GM12878 (cell line): ENCODE measurements around the gene IFNLR1. TPM values are rescaled to one million over a fixed set of nuclear protein-coding genes. Genes with fewer than 3 reads are reported as not detected.

Experiments
- ATAC-seq: fragments of 200-7000 bp; cut with Tn5 transposase; 3 replicates; pipeline ENCODE4 v1.9.1; 2020; ENCODE audit warnings: mild to moderate bottlenecking, moderate library complexity
- BruUV-seq: library from RNA; stranded (reverse); fragments of 400-500 nt; replicated peaks from 2 replicates; lab custom pipeline; 2021; lab: Mats Ljungman, UMichigan
- CTCF ChIA-PET: fragments of 300-600 bp; sonication (Branson Sonifier 250); formaldehyde crosslinking; extraction: SDS; loops from one replicate; lab custom pipeline; 2021; ENCODE audit warnings: inconsistent platforms; lab: Yijun Ruan, JAX
- POLR2A ChIA-PET: fragments of 350-600 bp; formaldehyde crosslinking; extraction: SDS; loops from one replicate; lab custom pipeline; 2021; ENCODE audit warnings: inconsistent platforms; lab: Charles Lee
- RAD21 ChIA-PET: fragments of 300-600 bp; sonication (Branson Sonifier 250); formaldehyde crosslinking; loops from one replicate; lab custom pipeline; 2023; ENCODE audit warnings: antibody characterized with exemption; ENCODE audit not compliant: unreplicated experiment; lab: Charles Lee
- SMC1A ChIA-PET: fragments of 300-600 bp; sonication (Branson Sonifier 250); formaldehyde crosslinking; loops from one replicate; lab custom pipeline; 2023; ENCODE audit not compliant: unreplicated experiment, uncharacterized antibody; lab: Charles Lee
- DNase-seq: peaks from one replicate; pipeline ENCODE4 v3.0.0-alpha.2; 2011; ENCODE audit warnings: low read depth, low spot score
- FAIRE-seq: peaks from 3 replicates; lab custom pipeline; 2011; peaks lifted over from hg19 to GRCh38; lab: Jason Lieb, UNC
- H2AFZ ChIP-seq: 2 replicates; pipeline ENCODE4 v1.6.0; 2011; ENCODE audit warnings: low read depth, low read length, control low read depth; ENCODE audit not compliant: control insufficient read depth
- H3K27ac ChIP-seq: 2 replicates; pipeline ENCODE4 v1.5.1; 2011; ENCODE audit warnings: control low read depth; ENCODE audit not compliant: control insufficient read depth, insufficient read depth
- H3K27me3 ChIP-seq, 2 experiments: replicated peaks in 1 of 2; 2 replicates each; pipeline versions ENCODE4 v1.6.0 to v1.6.1; 2011; ENCODE audit warnings: low read length in 1 of 2; ENCODE audit not compliant: control insufficient read depth in 2 of 2, insufficient read depth in 2 of 2
- H3K36me3 ChIP-seq, 2 experiments: 2 replicates each; pipeline ENCODE4 v1.5.1; 2011; ENCODE audit warnings: low read length in 1 of 2; ENCODE audit not compliant: control insufficient read depth in 2 of 2, insufficient read depth in 2 of 2
- H3K4me1 ChIP-seq: 2 replicates; pipeline ENCODE4 v1.6.1; 2011; ENCODE audit warnings: mild to moderate bottlenecking, low read length, moderate library complexity, mixed read lengths; ENCODE audit not compliant: control insufficient read depth, insufficient read depth
- H3K4me2 ChIP-seq: 2 replicates; pipeline ENCODE4 v1.6.0; 2011; ENCODE audit warnings: control low read depth; ENCODE audit not compliant: control insufficient read depth, insufficient read depth
- H3K4me3 ChIP-seq: fragments of 200-600 bp; sonication (generic); 2 replicates; pipeline ENCODE4 v1.5.1; 2016
- H3K79me2 ChIP-seq: 2 replicates; pipeline ENCODE4 v1.6.0; 2011; ENCODE audit warnings: low read length; ENCODE audit not compliant: control insufficient read depth, insufficient read depth
- H3K9ac ChIP-seq: 2 replicates; pipeline ENCODE4 v1.8.0; 2011; ENCODE audit warnings: low read length, control low read depth, mixed read lengths; ENCODE audit not compliant: control insufficient read depth, insufficient read depth
- H3K9me3 ChIP-seq: replicated peaks from 3 replicates; pipeline ENCODE4 v1.5.1; 2011; ENCODE audit warnings: mild to moderate bottlenecking, low read length; ENCODE audit not compliant: control insufficient read depth, insufficient read depth
- H4K20me1 ChIP-seq: 2 replicates; pipeline ENCODE4 v1.6.0; 2011; ENCODE audit not compliant: control insufficient read depth, insufficient read depth
- BMI1 ChIP-seq: fragments of 450-650 bp; IDR thresholded peaks from 2 replicates; pipeline ENCODE4 v1.6.1; 2016; ENCODE audit warnings: mild to moderate bottlenecking, moderate library complexity, borderline replicate concordance
- CBX5 ChIP-seq: sonication (generic); IDR thresholded peaks from 2 replicates; pipeline ENCODE4 v1.6.1; 2016; ENCODE audit warnings: low read depth, moderate library complexity, mild to moderate bottlenecking, inconsistent platforms
- CREB1 ChIP-seq: IDR thresholded peaks from 2 replicates; pipeline ENCODE4 v1.6.1; 2012; ENCODE audit warnings: low read depth, mild to moderate bottlenecking, inconsistent platforms
- ELK1 ChIP-seq: IDR thresholded peaks from 2 replicates; pipeline ENCODE4 v1.6.1; 2012; ENCODE audit warnings: low read depth, low read length, improper control_type of control experiment
- ETV6 ChIP-seq, 2 experiments: fragments of 450-650 bp in 1 of 2; IDR thresholded peaks in 1 of 2; conservative IDR thresholded peaks in 1 of 2; 2 replicates each; pipeline ENCODE4 v1.6.1; 2014; ENCODE audit warnings: antibody characterized with exemption in 1 of 2, borderline replicate concordance in 1 of 2, low read depth in 1 of 2, mild to moderate bottlenecking in 1 of 2, moderate library complexity in 1 of 2
- FOS ChIP-seq: IDR thresholded peaks from 3 replicates; pipeline ENCODE4 v1.6.1; 2011; ENCODE audit warnings: borderline replicate concordance; ENCODE audit not compliant: insufficient read length; ENCODE audit errors: extremely low read depth
- IKZF1 ChIP-seq: fragments of 450-650 bp; conservative IDR thresholded peaks from 2 replicates; pipeline ENCODE4 v1.6.1; 2017; ENCODE audit warnings: antibody characterized with exemption, mild to moderate bottlenecking
- KDM1A ChIP-seq: fragments of 200-600 bp; sonication (generic); IDR thresholded peaks from 2 replicates; pipeline ENCODE4 v1.6.1; 2016; ENCODE audit warnings: borderline replicate concordance
- SIX5 ChIP-seq: IDR thresholded peaks from 2 replicates; pipeline ENCODE4 v1.6.1; 2011; ENCODE audit warnings: mild to moderate bottlenecking, low read depth, low read length, moderate library complexity; ENCODE audit not compliant: severe bottlenecking
- SPI1 ChIP-seq: IDR thresholded peaks from 2 replicates; pipeline ENCODE4 v1.6.1; 2011; ENCODE audit warnings: low read depth, mild to moderate bottlenecking, low read length, moderate library complexity, borderline replicate concordance; ENCODE audit not compliant: insufficient read depth
- STAT3 ChIP-seq: IDR thresholded peaks from 2 replicates; pipeline ENCODE4 v1.6.1; 2011; ENCODE audit warnings: low read depth, low read length, improper control_type of control experiment
- TARDBP ChIP-seq: IDR thresholded peaks from 2 replicates; pipeline ENCODE4 v1.6.1; 2016; ENCODE audit warnings: borderline replicate concordance
- TCF3 ChIP-seq: IDR thresholded peaks from 2 replicates; pipeline ENCODE4 v1.6.1; 2012; ENCODE audit warnings: low read depth, mild to moderate bottlenecking, low read length, borderline replicate concordance; ENCODE audit not compliant: insufficient read depth
- USF1 ChIP-seq: IDR thresholded peaks from 2 replicates; pipeline ENCODE4 v1.6.1; 2011; ENCODE audit warnings: borderline replicate concordance, low read depth, mild to moderate bottlenecking, moderate library complexity, mixed read lengths, low read length; ENCODE audit not compliant: insufficient read depth; ENCODE audit errors: extremely low read length
- ZNF207 ChIP-seq: fragments of 450-650 bp; IDR thresholded peaks from 2 replicates; pipeline ENCODE4 v1.6.1; 2014; ENCODE audit warnings: antibody characterized with exemption, mild to moderate bottlenecking, borderline replicate concordance
- WGBS: methylation state at CpG from one replicate; pipeline ENCODE4 v1.1.6; 2016; ENCODE audit warnings: low lambda C conversion rate; ENCODE audit not compliant: insufficient replicate concordance, insufficient coverage; ENCODE audit errors: missing lambda C conversion rate; 5-methylcytosine and 5-hydroxymethylcytosine counted together
- in situ Hi-C: fragments of 300-500 bp; cut with MboI; formaldehyde crosslinking; loops from 9 replicates; pipeline ENCODE4 v1.14.3; 2018; ENCODE audit warnings: mixed read lengths
- intact Hi-C: fragments of 100-400 bp; cut with micrococcal nuclease; formaldehyde crosslinking; loops from one replicate; pipeline ENCODE4 v1.14.2; 2022; ENCODE audit not compliant: unreplicated experiment
- polyA plus RNA-seq, 11 experiments: library from polyadenylated mRNA; depleted of rRNA in 4 of 11; unstranded in 6 of 11; stranded (reverse) in 5 of 11; fragments of >200 nt; fragmentation: Nextera tagmentation in 4 of 11; fragmentation: Illumina TruSeq in 1 of 11; extraction: Ambion mirVana in 4 of 11; extraction: Trizol in 1 of 11; gene quantifications; 1 replicate in 1 of 11; 2 replicates in 10 of 11; pipeline versions ENCODE4 v1.2.1 to v1.2.3, GENCODE V29; 2011 to 2016; ENCODE audit warnings: inconsistent platforms in 2 of 11, missing spikeins in 2 of 11, low read depth in 1 of 11
- total RNA-seq, 4 experiments: library from RNA; depleted of rRNA in 3 of 4; stranded (reverse); fragments of >200 nt in 3 of 4; fragmentation: Illumina TruSeq in 1 of 4; extraction: Trizol in 1 of 4; gene quantifications; 2 replicates each; pipeline versions ENCODE4 v1.2.1 to v1.2.3, GENCODE V29; 2013 to 2021
- TF ChIP-seq, protein P1 (sequence below): IDR thresholded peaks from 2 replicates; pipeline ENCODE4 v1.6.1; 2012; ENCODE audit warnings: low read length, inconsistent platforms
- TF ChIP-seq, protein P2 (sequence below), 3 experiments: IDR thresholded peaks in 2 of 3; conservative IDR thresholded peaks in 1 of 3; 2 replicates each; pipeline ENCODE4 v1.5.1; 2011; ENCODE audit warnings: low read depth in 3 of 3, low read length in 3 of 3, mild to moderate bottlenecking in 3 of 3, control low read depth in 2 of 3, moderate library complexity in 2 of 3, inconsistent platforms in 1 of 3, mixed read lengths in 1 of 3; ENCODE audit not compliant: control insufficient read depth in 2 of 3, insufficient read depth in 1 of 3; ENCODE audit errors: extremely low read depth in 1 of 3

Gene IFNLR1
- total and polyA plus RNA-seq, 10 of the 15 experiments (the other 5 are each of a cell fraction or from before 2014, with no cell fraction given): 0.31 to 5.6 (median 3.9) TPM

- H3K79me2 ChIP-seq: no peaks in the 10 kb centered on the region
- FAIRE-seq: no peak
- H3K4me2 ChIP-seq: no peak overlapping the region
- TF ChIP-seq CREB1: no peak
- TF ChIP-seq STAT3: no peak
- no peak for TF ChIP-seq BMI1
- no peak for TF ChIP-seq TARDBP
- no peak for TF ChIP-seq FOS
- TF ChIP-seq, protein P1, sequence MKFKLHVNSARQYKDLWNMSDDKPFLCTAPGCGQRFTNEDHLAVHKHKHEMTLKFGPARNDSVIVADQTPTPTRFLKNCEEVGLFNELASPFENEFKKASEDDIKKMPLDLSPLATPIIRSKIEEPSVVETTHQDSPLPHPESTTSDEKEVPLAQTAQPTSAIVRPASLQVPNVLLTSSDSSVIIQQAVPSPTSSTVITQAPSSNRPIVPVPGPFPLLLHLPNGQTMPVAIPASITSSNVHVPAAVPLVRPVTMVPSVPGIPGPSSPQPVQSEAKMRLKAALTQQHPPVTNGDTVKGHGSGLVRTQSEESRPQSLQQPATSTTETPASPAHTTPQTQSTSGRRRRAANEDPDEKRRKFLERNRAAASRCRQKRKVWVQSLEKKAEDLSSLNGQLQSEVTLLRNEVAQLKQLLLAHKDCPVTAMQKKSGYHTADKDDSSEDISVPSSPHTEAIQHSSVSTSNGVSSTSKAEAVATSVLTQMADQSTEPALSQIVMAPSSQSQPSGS: no peak
- no peak for TF ChIP-seq TCF3
- TF ChIP-seq SIX5: no peak
- TF ChIP-seq, protein P2, sequence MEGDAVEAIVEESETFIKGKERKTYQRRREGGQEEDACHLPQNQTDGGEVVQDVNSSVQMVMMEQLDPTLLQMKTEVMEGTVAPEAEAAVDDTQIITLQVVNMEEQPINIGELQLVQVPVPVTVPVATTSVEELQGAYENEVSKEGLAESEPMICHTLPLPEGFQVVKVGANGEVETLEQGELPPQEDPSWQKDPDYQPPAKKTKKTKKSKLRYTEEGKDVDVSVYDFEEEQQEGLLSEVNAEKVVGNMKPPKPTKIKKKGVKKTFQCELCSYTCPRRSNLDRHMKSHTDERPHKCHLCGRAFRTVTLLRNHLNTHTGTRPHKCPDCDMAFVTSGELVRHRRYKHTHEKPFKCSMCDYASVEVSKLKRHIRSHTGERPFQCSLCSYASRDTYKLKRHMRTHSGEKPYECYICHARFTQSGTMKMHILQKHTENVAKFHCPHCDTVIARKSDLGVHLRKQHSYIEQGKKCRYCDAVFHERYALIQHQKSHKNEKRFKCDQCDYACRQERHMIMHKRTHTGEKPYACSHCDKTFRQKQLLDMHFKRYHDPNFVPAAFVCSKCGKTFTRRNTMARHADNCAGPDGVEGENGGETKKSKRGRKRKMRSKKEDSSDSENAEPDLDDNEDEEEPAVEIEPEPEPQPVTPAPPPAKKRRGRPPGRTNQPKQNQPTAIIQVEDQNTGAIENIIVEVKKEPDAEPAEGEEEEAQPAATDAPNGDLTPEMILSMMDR (IDR thresholded peaks at IDR 0.05 in 2 of 3, conservative IDR thresholded peaks at IDR 0.05 in 1 of 3; ENCODE audit: control insufficient read depth in 2 of 3, extremely low read depth in 1 of 3, insufficient read depth in 1 of 3, low read depth in 3 of 3, low read length in 3 of 3): no peak
- no peak for TF ChIP-seq SPI1
- TF ChIP-seq ELK1: no peak
- no peak for TF ChIP-seq ETV6 (conservative IDR thresholded peaks at IDR 0.05 in 1 of 2, IDR thresholded peaks at IDR 0.05 in 1 of 2; ENCODE audit: borderline replicate concordance in 1 of 2, low read depth in 1 of 2)
- TF ChIP-seq CBX5: no peak
- TF ChIP-seq KDM1A: no peak
- no peak for TF ChIP-seq IKZF1
- no peak for TF ChIP-seq ZNF207
- no peak for TF ChIP-seq USF1
- BruUV-seq: no TSS peak
- RAD21 ChIA-PET: no interaction called here
- intact Hi-C loops: no loop called here
- no peak overlapping the region for H2AFZ ChIP-seq
- in situ Hi-C loops: no loop called here
- WGBS: 33% methylated on average over 22 of the region's 22 CpGs
- H3K27ac ChIP-seq: no peak overlapping the region
- SMC1A ChIA-PET: no interaction called here
- POLR2A ChIA-PET: no interaction called here
- no peaks in the 10 kb centered on the region for H4K20me1 ChIP-seq
- H3K36me3 ChIP-seq: no peaks in the 10 kb centered on the region
- no peaks in the 10 kb centered on the region; a peak in 3 of 4 replicates for H3K27me3 ChIP-seq
- no peak for DNase-seq
- H3K4me1 ChIP-seq: no peaks in the 10 kb centered on the region
- no peak overlapping the region for H3K9ac ChIP-seq
- peak; percentile 42 for ATAC-seq
- CTCF ChIA-PET: no interaction called here
- H3K9me3 ChIP-seq: no peaks in the 10 kb centered on the region
- no peak overlapping the region for H3K4me3 ChIP-seq
These were observed 78.5 kb downstream of the IFNLR1 start for GRCh38 chr1:24108334-24109165.
